Anterior cingulate cortex (tissue), 58 donors: ENCODE data around the gene EVL.
"Not testable (repeated sequence)": the region's sequence is repeated elsewhere in the genome, so short reads cannot be mapped to it uniquely, and the experiment has no call there.

Experiments
- DNase-seq, 58 donors: peaks; one replicate each; lab custom pipeline; 2025; lab: John Stamatoyannopoulos, UW

Gene EVL

DNA sequence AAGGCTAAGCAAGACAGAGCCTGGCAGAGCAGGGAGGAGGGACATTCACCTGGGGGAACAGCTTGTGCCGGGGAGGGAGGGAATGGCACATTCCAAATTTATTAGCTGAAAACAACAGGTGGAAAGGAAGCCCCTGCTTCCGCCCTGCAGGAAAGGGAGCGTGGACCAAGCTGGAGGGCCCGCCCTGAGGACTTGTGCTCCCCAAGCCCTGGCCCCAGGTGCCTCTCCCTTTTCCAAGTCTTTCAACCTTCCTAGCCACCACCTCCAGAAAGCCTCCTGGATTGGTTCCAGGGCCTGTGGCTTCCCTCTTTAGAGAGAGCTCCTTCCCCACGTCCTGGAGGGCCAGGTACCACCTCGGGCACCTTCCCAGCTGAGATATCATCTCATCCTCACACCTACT is 91.6 kb downstream of the EVL start:
- DNase-seq: no peak

GRCh38 chr14:100157548-100158232 is 92.5 kb downstream of the EVL start:
- DNase-seq: not testable (repeated sequence)

DNA sequence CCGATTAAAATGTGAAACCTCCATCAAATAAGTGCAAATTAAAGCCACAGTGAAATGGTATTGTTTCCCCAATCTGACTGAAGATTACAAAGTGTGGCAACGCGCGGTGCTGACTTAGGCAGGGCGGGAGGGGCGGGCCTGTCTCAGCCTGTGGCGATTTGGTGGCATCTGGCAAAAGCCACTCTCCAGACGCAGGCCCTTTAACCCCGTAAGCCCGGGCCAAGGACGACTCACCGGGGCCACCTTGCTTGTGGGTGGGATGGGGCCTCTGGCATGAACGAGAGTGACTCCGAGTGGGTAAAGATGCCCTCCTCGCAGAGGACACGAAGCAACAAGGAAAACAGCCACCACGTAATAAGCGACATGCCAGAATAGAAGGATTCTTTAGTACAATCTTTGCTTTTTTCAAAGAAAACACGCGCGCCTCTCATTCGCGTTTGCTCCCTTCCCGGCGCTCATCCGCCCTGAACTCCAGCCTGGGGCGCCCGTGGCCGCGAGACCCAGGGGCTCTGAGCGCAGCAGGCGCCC is 93.4 kb downstream of the EVL start:
- DNase-seq: no peak

DNA sequence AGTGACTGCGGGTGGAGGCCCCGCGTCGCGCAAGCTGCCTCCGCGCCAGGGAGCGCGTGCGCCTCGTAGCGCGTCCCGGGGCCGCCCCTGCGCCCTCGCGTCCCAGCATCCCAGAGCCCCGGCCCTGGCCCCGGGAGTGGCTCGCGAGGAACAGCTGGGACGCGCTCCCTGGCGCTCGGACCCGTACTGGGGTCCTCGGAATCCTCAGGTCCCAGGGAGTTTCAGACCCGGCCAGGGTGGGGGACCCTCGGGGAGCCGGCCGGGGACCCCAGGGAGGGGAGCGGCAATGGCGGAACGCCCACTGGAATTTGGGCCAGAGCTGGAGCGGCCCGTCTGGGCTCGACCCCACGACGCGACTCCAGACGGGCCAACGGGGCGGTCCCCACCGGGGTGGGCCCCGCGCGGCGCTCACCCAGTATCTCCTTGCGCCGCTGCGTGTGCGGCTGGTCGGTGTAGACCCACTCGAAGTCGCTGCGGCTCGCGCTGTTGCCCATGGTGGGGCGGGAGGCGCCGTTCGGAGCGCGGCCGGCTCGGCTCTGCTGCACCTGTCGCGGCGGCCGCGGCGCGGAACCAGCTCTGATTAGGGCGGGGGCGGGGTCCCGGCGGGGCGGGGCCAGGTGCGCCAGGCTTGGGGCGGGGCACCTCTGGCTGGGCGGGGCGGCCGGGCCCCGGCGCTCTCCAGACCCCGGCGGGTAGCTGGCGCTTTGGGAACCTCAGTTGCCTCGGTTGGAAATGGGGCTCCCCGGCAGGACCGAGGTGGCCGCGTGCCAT is 94.1 kb downstream of the EVL start, which contains the start of gene DEGS2:
Gene DEGS2 (minus strand): TSS at position 552 of the 771 bp plus-strand sequence. CDS start 58 bp downstream, at position 494.
- no peak for DNase-seq

DNA sequence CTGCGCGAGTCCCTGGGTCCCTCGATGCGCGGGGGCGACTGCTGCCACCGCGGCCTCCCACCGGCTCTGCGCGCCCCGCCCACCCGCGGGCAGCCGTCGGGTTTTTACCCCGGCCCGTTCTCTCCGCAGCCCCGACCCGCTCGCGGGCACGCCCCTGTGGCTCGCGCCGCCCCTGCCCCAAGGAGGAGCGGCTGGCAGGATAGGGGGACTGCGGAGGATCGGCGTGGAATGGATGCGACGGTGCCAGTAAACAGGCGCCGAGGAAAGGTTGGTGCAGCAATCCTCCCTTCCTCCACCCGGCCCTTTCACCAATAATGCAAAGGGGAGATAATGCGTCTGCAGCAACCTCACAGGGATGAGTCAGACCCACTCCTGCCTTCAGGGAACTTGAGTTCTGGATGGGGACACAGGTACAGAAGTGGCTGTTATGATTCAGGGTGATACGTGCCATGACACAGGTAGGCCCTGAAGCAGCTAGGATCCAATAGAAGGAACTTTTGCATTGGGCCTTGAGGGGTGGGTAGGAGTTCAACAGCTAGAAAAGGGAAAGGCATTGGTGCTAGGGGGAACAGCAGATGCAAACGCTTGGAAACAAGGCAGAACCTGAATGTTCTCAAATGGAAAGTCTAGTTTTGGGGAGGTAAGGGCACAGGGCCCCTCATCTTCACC is 94.8 kb downstream of the EVL start:
- no peak for DNase-seq

DNA sequence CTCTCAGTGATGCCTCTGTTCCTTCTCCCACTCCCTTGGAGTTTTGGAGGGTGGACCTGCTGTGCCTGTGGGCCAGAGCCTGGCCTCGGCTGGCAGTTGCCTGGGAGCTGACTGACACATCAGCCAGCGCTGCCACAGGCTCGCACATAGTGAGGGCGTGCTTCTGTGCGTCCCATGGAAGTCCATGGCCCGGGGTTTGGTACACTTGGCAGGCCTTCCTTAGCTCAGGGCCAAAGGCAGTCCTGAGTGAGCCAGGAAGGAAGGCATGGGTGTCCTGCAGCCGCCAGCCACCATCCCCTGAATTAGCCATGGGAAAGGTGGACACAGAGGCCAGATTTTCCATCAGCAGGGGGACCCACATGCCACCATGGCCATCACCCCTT is 95.3 kb downstream of the EVL start:
- no peak for DNase-seq

DNA sequence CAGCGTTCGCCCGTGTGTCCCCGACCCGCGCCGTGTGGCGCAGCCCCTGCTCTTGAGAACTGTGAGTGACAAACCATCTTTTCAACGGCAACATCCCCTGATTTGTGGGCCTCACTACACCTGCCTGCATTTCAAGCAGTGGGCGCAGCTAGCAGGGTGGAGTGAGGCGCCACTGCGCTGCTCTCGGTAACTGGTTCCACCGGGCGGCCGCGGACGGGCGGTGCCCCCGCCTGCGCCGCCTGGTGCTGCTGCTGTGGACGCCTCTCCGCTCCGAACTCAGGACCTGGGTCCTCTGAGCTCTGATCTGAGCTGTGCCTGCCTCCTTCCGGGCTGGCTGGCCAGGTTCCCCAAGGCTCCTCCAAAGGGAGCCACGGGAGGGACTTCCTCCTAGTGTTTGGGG is 100.2 kb downstream of the EVL start:
- DNase-seq: no peak

- DNase-seq: no peak
Measured at GRCh38 chr14:100165831-100166440, 100.7 kb downstream of the EVL start.

- DNase-seq: no peak
Measured at GRCh38 chr14:100168506-100168905, 103.3 kb downstream of the EVL start.

GRCh38 chr14:100170880-100171279 is 105.7 kb downstream of the EVL start:
- no peak for DNase-seq

GRCh38 chr14:100172811-100173210 is 107.6 kb downstream of the EVL start:
- no peak for DNase-seq

- DNase-seq: no peak
Measured at GRCh38 chr14:100173353-100173752, 108.1 kb downstream of the EVL start.

DNA sequence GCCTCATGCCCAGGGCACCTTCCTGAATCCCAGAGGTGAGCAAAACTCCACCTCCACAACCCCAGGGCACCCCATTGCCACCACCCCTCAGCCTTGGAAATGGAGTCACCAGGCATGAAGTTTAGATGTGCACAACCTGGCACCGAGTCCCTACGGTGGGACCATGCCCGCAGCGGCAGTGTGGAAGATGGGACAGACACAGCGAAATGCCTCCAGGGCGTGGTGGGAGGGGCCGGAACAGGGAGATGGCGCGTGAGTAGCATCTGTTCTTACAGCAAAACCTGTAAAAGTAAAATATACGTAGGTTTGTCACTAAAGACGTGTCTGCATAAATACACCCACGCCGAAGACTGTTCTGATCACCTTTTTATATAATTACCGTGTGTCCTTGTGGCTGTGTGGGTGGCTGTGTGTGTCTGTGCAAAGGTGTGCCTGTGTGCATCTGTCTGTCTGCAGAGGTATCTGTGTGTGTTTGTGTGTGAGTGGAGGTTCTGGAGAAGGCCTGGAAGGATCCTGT is 111.6 kb downstream of the EVL start:
- DNase-seq: no peak

GRCh38 chr14:100178691-100179090 is 113.5 kb downstream of the EVL start:
- DNase-seq: no peak

DNA sequence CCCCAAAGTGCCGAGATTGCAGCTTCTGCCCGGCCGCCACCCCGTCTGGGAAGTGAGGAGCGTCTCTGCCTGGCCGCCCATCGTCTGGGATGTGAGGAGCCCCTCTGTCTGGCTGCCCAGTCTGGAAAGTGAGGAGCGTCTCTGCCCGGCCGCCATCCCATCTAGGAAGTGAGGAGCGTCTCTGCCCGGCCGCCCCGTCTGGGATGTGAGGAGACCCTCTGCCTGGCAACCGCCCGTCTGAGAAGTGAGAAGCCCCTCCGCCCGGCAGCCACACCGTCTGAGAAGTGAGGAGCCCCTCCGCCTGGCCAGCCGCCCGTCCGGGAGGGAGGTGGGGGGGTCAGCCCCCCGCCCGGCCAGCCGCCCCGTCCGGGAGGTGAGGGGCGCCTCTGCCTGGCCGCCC is 115.4 kb downstream of the EVL start:
- DNase-seq: not testable (repeated sequence)

- DNase-seq: not testable (repeated sequence)
Measured at GRCh38 chr14:100181876-100182551, 116.8 kb downstream of the EVL start.

GRCh38 chr14:100187247-100187833 is 122.1 kb downstream of the EVL start:
- no peak for DNase-seq

- no peak for DNase-seq
Measured at GRCh38 chr14:100188392-100189030, 123.3 kb downstream of the EVL start.

DNA sequence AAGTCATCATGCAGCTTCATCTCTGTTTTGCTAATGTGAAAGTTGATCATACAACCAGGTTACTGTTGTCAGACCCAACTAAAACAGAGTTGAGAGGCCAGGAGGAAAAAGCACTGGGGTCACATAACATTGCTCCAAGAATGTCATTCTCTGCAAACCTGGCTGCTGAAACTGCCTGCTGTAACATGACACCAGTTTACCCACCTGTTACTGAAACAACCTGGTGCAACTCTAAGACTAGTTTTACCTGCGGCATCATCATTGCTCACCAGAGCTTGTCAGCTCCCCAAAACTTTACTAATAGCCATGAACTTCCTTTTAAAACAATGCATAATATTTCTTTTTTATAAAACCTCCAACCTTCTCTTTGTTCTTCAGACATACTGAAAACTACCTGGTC is 124.9 kb downstream of the EVL start:
- DNase-seq: no peak
